AG04450 (cell line): ENCODE data around the gene JPH2. TPM values are rescaled to one million over a fixed set of nuclear protein-coding genes. Genes with fewer than 3 reads are reported as not detected.
"Not testable (repeated sequence)": the region's sequence is repeated elsewhere in the genome, so short reads cannot be mapped to it uniquely, and the experiment has no call there.

Experiments used
- CTCF ChIA-PET: fragments of 300-600, 350-600 bp; formaldehyde crosslinking; extraction: SDS; loops from one replicate; lab custom pipeline; 2022; ENCODE audit warnings: antibody characterized with exemption, inconsistent platforms; lab: Charles Lee
- POLR2A ChIA-PET: fragments of 350-600 bp; formaldehyde crosslinking; extraction: SDS; loops from one replicate; lab custom pipeline; 2021; ENCODE audit warnings: antibody characterized with exemption, inconsistent platforms; lab: Yijun Ruan, JAX
- DNase-seq: peaks from one replicate; pipeline ENCODE4 v3.0.0-alpha.2; 2011; ENCODE audit warnings: low read depth, low spot score
- H3K27ac ChIP-seq: one replicate; pipeline ENCODE4 v1.5.1; 2012; ENCODE audit warnings: low read depth, low read length, control low read depth
- H3K27me3 ChIP-seq: one replicate; pipeline ENCODE4 v1.6.0; 2012; ENCODE audit warnings: low read length; ENCODE audit not compliant: control insufficient read depth, insufficient read depth
- H3K4me3 ChIP-seq: 2 replicates; pipeline ENCODE4 v1.5.1; 2011; ENCODE audit warnings: mild to moderate bottlenecking, low read depth, low read length, control low read depth
- H3K9me3 ChIP-seq: 2 replicates; pipeline ENCODE4 v1.5.1; 2012; ENCODE audit warnings: low read length; ENCODE audit not compliant: control insufficient read depth, insufficient read depth
- polyA plus RNA-seq: library from polyadenylated mRNA; depleted of rRNA; stranded (reverse); fragments of >200 nt; gene quantifications from 2 replicates; pipeline ENCODE4 v1.2.3, GENCODE V29; 2011
- TF ChIP-seq, protein P1 (sequence below): IDR thresholded peaks from 2 replicates; pipeline ENCODE4 v1.5.1; 2011; ENCODE audit warnings: low read depth, low read length, control low read depth, inconsistent platforms

The JPH2 gene
- polyA plus RNA-seq, 1 experiment = 1.3 TPM

GRCh38 chr20:44190197-44190852 lies 3.3 kb upstream of the JPH2 start:
- ChIA-PET CTCF (interaction anchor here (0.5 to 7.0 kb wide), 38 partner anchors 9 to 741 kb away, joined by 3 to 402 read pairs (median 6); partner anchors contain the start of genes FITM2 and IFT52), POLR2A (interaction anchor here (1.4 to 1.9 kb wide), 2 partner anchors 10 to 74 kb away, joined by 5 to 12 read pairs; no protein-coding TSS in a partner anchor)
- DNase-seq = peak; percentile 61
- not testable (repeated sequence) for H3K27me3 ChIP-seq, H3K9me3 ChIP-seq, H3K27ac ChIP-seq, H3K4me3 ChIP-seq
- TF ChIP-seq, protein P1, sequence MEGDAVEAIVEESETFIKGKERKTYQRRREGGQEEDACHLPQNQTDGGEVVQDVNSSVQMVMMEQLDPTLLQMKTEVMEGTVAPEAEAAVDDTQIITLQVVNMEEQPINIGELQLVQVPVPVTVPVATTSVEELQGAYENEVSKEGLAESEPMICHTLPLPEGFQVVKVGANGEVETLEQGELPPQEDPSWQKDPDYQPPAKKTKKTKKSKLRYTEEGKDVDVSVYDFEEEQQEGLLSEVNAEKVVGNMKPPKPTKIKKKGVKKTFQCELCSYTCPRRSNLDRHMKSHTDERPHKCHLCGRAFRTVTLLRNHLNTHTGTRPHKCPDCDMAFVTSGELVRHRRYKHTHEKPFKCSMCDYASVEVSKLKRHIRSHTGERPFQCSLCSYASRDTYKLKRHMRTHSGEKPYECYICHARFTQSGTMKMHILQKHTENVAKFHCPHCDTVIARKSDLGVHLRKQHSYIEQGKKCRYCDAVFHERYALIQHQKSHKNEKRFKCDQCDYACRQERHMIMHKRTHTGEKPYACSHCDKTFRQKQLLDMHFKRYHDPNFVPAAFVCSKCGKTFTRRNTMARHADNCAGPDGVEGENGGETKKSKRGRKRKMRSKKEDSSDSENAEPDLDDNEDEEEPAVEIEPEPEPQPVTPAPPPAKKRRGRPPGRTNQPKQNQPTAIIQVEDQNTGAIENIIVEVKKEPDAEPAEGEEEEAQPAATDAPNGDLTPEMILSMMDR = peak; percentile 84

GRCh38 chr20:44188752-44189151 lies 1.8 kb upstream of the JPH2 start:
- no peak for DNase-seq
- ChIA-PET POLR2A (interaction anchor here (1.9 to 2.0 kb wide), 2 partner anchors 52 to 72 kb away, joined by 8 to 12 read pairs; no protein-coding TSS in a partner anchor), CTCF (interaction anchor here (0.6 to 7.0 kb wide), 11 partner anchors 20 to 740 kb away, joined by 3 to 402 read pairs (median 8); no protein-coding TSS in a partner anchor)
- TF ChIP-seq, protein P1 = no peak
- Histone ChIP-seq H3K4me3 (no peak overlapping the region), H3K27ac (no peak overlapping the region), H3K9me3 (no peaks in the 10 kb centered on the region), H3K27me3 (no peaks in the 10 kb centered on the region)

DNA sequence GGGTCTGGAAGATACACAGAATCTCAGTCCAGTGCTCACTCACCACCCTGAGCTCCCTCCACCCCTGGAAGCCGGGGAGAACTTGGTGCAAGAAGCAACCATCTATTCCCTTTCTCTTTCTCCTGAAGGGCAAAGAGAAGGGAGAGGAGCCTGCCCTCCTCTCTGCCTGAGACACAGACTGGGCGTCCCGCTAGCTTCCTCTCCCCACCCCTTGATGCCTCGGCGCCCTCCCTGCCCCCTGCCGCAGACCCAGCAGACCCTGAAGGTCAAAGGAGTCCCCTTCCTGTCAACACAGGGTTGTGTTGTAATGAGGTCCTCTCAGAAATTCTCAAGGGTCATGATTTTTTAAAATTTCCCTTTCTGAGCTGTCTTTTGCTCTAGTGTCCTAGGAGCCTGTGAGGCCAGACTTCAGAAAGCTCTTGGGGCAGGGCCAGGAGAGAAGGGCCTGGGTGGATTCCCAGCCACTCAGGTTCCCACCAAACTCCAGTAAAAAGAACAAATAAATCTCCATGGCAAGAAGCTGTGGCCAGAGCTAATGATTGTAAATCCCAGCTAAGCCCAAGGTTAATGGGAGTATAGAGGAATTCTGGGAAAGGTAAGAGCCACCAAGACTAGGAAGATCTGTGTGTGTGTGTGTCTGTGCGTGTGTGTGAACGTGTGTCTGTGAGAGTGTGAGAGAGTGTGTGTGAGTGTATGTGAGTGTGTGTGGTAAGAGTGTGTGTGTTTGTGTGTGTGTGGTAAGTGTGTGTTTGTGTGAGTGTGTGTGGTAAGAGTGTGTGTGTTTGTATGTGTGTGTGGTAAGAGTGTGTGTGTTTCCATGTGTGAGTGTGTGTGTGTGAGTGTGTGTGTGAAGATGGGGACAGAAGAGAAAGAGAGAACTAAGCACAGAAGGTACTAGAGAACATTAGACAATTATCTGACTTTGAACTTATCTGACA lies 1.1 kb upstream of the JPH2 start:
- TF ChIP-seq, protein P1 = no peak
- Histone ChIP-seq H3K9me3 (no peaks in the 10 kb centered on the region), H3K27me3 (no peaks in the 10 kb centered on the region), H3K4me3 (peak overlapping the region; percentile 51), H3K27ac (peak overlapping the region; percentile 85)
- DNase-seq = no peak
- CTCF ChIA-PET = interaction anchor here (0.6 to 7.0 kb wide), 8 partner anchors 20 to 438 kb away, joined by 3 to 402 read pairs (median 4); no protein-coding TSS in a partner anchor
- POLR2A ChIA-PET = interaction anchor here (0.6 to 2.0 kb wide), 3 partner anchors 51 to 457 kb away, joined by 4 to 9 read pairs (median 8); no protein-coding TSS in a partner anchor

DNA sequence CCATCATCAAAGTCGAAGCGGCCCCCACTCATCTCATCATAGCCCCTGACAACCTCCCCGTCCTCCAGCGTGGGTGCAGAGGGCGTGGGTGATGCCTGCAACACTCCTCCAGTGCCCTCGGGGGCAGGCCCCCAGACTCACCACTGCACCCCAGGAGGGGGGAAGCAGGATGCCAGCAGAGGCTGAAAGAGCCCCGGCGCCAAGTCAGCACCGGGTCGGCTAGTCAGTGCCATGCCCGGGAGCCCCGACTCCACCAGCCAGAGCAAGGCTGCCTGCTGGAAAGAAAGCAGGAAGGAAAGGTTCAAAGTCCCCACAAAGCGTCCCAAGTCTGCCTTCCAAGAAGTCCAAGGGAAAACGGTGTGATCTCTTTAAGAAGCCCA lies 324 bp downstream of the JPH2 start:
- Histone ChIP-seq H3K27ac (peak overlapping the region; percentile 85), H3K9me3 (no peaks in the 10 kb centered on the region), H3K4me3 (peak overlapping the region; percentile 51), H3K27me3 (no peaks in the 10 kb centered on the region)
- TF ChIP-seq, protein P1 = no peak
- CTCF ChIA-PET = interaction anchor here (3.4 to 7.0 kb wide), 2 partner anchors 69 to 70 kb away, joined by 25 to 402 read pairs; no protein-coding TSS in a partner anchor
- no peak for DNase-seq
- POLR2A ChIA-PET = interaction anchor here (1.7 to 2.0 kb wide), 2 partner anchors 49 to 70 kb away, joined by 8 to 9 read pairs; no protein-coding TSS in a partner anchor
